Measurements from ENCODE around the gene TAAR1.

DNA sequence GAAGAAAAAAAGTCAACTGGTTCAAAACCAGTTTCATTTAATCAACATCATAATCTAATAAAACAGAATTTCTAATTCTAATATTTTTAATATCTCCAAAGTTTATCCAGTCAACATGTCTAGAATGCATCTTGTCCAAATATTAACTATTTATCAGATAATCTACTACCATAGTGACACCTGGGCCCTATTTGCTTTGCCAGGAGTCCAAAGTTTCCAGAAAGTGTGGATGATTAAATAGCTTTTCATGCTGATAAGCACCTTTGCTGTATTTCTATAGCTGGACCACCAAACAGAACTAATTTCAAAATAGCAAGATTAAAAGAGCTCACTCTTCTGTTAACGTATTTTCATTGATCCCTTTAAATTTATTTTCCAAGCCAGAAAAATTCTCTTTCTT is 12.3 kb upstream of the TAAR1 start:
- TF ChIP-seq, protein P1, sequence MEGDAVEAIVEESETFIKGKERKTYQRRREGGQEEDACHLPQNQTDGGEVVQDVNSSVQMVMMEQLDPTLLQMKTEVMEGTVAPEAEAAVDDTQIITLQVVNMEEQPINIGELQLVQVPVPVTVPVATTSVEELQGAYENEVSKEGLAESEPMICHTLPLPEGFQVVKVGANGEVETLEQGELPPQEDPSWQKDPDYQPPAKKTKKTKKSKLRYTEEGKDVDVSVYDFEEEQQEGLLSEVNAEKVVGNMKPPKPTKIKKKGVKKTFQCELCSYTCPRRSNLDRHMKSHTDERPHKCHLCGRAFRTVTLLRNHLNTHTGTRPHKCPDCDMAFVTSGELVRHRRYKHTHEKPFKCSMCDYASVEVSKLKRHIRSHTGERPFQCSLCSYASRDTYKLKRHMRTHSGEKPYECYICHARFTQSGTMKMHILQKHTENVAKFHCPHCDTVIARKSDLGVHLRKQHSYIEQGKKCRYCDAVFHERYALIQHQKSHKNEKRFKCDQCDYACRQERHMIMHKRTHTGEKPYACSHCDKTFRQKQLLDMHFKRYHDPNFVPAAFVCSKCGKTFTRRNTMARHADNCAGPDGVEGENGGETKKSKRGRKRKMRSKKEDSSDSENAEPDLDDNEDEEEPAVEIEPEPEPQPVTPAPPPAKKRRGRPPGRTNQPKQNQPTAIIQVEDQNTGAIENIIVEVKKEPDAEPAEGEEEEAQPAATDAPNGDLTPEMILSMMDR (IDR thresholded peaks at IDR 0.05), result no peak
- no peak for TF ChIP-seq EZH2 (IDR thresholded peaks at IDR 0.05; ENCODE audit: borderline replicate concordance, insufficient read depth, low read depth, low read length, poor library complexity, severe bottlenecking)

Measured in B cell (primary cell).